ENCODE measurements around the gene TMOD3. TPM values are rescaled to one million over a fixed set of nuclear protein-coding genes. Genes with fewer than 3 reads are reported as not detected.

TMOD3 gene
- total RNA-seq, 1 donor from 2014 or later, result 28.3 TPM

- Mint-ChIP-seq H3K9me3 (peaks cover 10% of the 10 kb centered on the region), H3K27ac (no peak overlapping the region), H3K36me3 (peaks cover 23% of the 10 kb centered on the region), H3K4me1 (peaks cover 1% of the 10 kb centered on the region), H3K27me3 (ENCODE audit: low read depth) (no peaks in the 10 kb centered on the region), H3K4me3 (no peak overlapping the region)
- no peak for DNase-seq (ENCODE audit: low spot score in 2 of 2, unreplicated experiment in 2 of 2)
- no peak for TF ChIP-seq CTCF (IDR thresholded peaks at IDR 0.05; ENCODE audit: unreplicated experiment)
Measured at GRCh38 chr15:51861557-51862359, 32.3 kb downstream of the TMOD3 start.

- DNase-seq (ENCODE audit: low spot score in 2 of 2, unreplicated experiment in 2 of 2), result no peak
- TF ChIP-seq CTCF (IDR thresholded peaks at IDR 0.05; ENCODE audit: unreplicated experiment), result no peak
- Mint-ChIP-seq H3K36me3 (peaks cover 25% of the 10 kb centered on the region), H3K4me3 (no peak overlapping the region), H3K27me3 (ENCODE audit: low read depth) (no peaks in the 10 kb centered on the region), H3K4me1 (peaks cover 4% of the 10 kb centered on the region), H3K9me3 (peaks cover 10% of the 10 kb centered on the region), H3K27ac (no peak overlapping the region)
Measured at GRCh38 chr15:51863131-51863530, 33.7 kb downstream of the TMOD3 start.

- H3K4me1 Mint-ChIP-seq, result peaks cover 8% of the 10 kb centered on the region
- H3K9me3 Mint-ChIP-seq, result peaks cover 10% of the 10 kb centered on the region
- H3K27me3 Mint-ChIP-seq (ENCODE audit: low read depth), result no peaks in the 10 kb centered on the region
- H3K36me3 Mint-ChIP-seq, result peaks cover 29% of the 10 kb centered on the region
- H3K27ac Mint-ChIP-seq, result no peak overlapping the region
- H3K4me3 Mint-ChIP-seq, result no peak overlapping the region
- DNase-seq (ENCODE audit: low spot score in 2 of 2, unreplicated experiment in 2 of 2), result no peak
- TF ChIP-seq CTCF (IDR thresholded peaks at IDR 0.05; ENCODE audit: unreplicated experiment), result no peak
Measured at GRCh38 chr15:51864408-51865056, 35.1 kb downstream of the TMOD3 start.

GRCh38 chr15:51865317-51865716 is 35.9 kb downstream of the TMOD3 start:
- peaks cover 33% of the 10 kb centered on the region for H3K36me3 Mint-ChIP-seq
- peaks cover 8% of the 10 kb centered on the region for H3K4me1 Mint-ChIP-seq
- no peak for TF ChIP-seq CTCF (IDR thresholded peaks at IDR 0.05; ENCODE audit: unreplicated experiment)
- DNase-seq (ENCODE audit: low spot score in 2 of 2, unreplicated experiment in 2 of 2), result no peak
- no peak overlapping the region for H3K4me3 Mint-ChIP-seq
- H3K9me3 Mint-ChIP-seq, result peaks cover 5% of the 10 kb centered on the region
- H3K27me3 Mint-ChIP-seq (ENCODE audit: low read depth), result no peaks in the 10 kb centered on the region
- no peak overlapping the region for H3K27ac Mint-ChIP-seq

- no peak overlapping the region for H3K27ac Mint-ChIP-seq
- DNase-seq (ENCODE audit: low spot score in 2 of 2, unreplicated experiment in 2 of 2), result no peak
- H3K4me3 Mint-ChIP-seq, result no peak overlapping the region
- H3K4me1 Mint-ChIP-seq, result peaks cover 8% of the 10 kb centered on the region
- peaks cover 2% of the 10 kb centered on the region for H3K9me3 Mint-ChIP-seq
- no peak for TF ChIP-seq CTCF (IDR thresholded peaks at IDR 0.05; ENCODE audit: unreplicated experiment)
- no peaks in the 10 kb centered on the region for H3K27me3 Mint-ChIP-seq (ENCODE audit: low read depth)
- peaks cover 38% of the 10 kb centered on the region for H3K36me3 Mint-ChIP-seq
Measured at GRCh38 chr15:51866161-51866560, 36.7 kb downstream of the TMOD3 start.
